Smooth muscle cell (in vitro differentiated cells): Measurements from ENCODE around the gene BCL2. TPM values are rescaled to one million over a fixed set of nuclear protein-coding genes. Genes with fewer than 3 reads are reported as not detected.

Source experiments
- DNase-seq: peaks from one replicate; lab custom pipeline; 2025; ENCODE audit not compliant: unreplicated experiment; lab: John Stamatoyannopoulos, UW
- H2AFZ ChIP-seq: fragments of 200-600 bp; sonication (generic); 2 replicates; pipeline ENCODE4 v1.6.0; 2016; ENCODE audit warnings: antibody characterized with exemption, low read depth, mild to moderate bottlenecking
- H3F3A ChIP-seq: fragments of 200-600 bp; sonication (generic); 2 replicates; pipeline ENCODE4 v1.6.0; 2017; ENCODE audit warnings: antibody characterized with exemption, low read depth
- H3K27ac ChIP-seq: fragments of 200-600 bp; sonication (generic); 2 replicates; pipeline ENCODE4 v1.5.1; 2016; ENCODE audit warnings: low read depth, mild to moderate bottlenecking
- H3K27me3 ChIP-seq: fragments of 200-600 bp; sonication (generic); 2 replicates; pipeline ENCODE4 v1.6.1; 2016; ENCODE audit warnings: low read depth, mild to moderate bottlenecking
- H3K36me3 ChIP-seq: fragments of 200-600 bp; sonication (generic); 2 replicates; pipeline ENCODE4 v1.5.1; 2016; ENCODE audit warnings: low read depth
- H3K4me1 ChIP-seq: fragments of 200-600 bp; sonication (generic); 2 replicates; pipeline ENCODE4 v1.5.1; 2016; ENCODE audit warnings: low read depth
- H3K4me2 ChIP-seq: fragments of 200-600 bp; sonication (generic); 2 replicates; pipeline ENCODE4 v1.6.0; 2016; ENCODE audit warnings: mild to moderate bottlenecking
- H3K4me3 ChIP-seq: fragments of 200-600 bp; sonication (generic); 2 replicates; pipeline ENCODE4 v1.5.1; 2016; ENCODE audit warnings: mild to moderate bottlenecking
- H3K79me2 ChIP-seq: fragments of 200-600 bp; sonication (generic); 2 replicates; pipeline ENCODE4 v1.6.0; 2016; ENCODE audit warnings: low read depth, mild to moderate bottlenecking
- H3K9ac ChIP-seq: fragments of 200-600 bp; sonication (generic); 2 replicates; pipeline ENCODE4 v1.6.0; 2016; ENCODE audit warnings: low read depth
- H3K9me3 ChIP-seq: fragments of 200-600 bp; sonication (generic); replicated peaks from 2 replicates; pipeline ENCODE4 v1.5.1; 2016; ENCODE audit warnings: low read depth
- H4K20me1 ChIP-seq: fragments of 200-600 bp; sonication (generic); 2 replicates; pipeline ENCODE4 v1.6.0; 2016; ENCODE audit warnings: low read depth
- CTCF ChIP-seq: fragments of 200-600 bp; sonication (generic); IDR thresholded peaks from 2 replicates; pipeline ENCODE4 v1.5.1; 2017; ENCODE audit warnings: borderline replicate concordance, mild to moderate bottlenecking, antibody characterized with exemption; ENCODE audit not compliant: insufficient read depth, poor library complexity, severe bottlenecking
- WGBS: methylation state at CpG from one replicate; pipeline ENCODE4 v1.1.7; 2016; ENCODE audit warnings: low lambda C conversion rate; 5-methylcytosine and 5-hydroxymethylcytosine counted together
- polyA plus RNA-seq: library from polyadenylated mRNA; unstranded; fragments of >200 nt; fragmentation: Nextera tagmentation; extraction: Ambion mirVana; gene quantifications from 2 replicates; pipeline ENCODE4 v1.2.1, GENCODE V29; 2016
- total RNA-seq: library from RNA; depleted of rRNA; stranded (reverse); fragments of >200 nt; gene quantifications from 2 replicates; pipeline ENCODE4 v1.2.3, GENCODE V29; 2014

The BCL2 gene
- total and polyA plus RNA-seq, 2 experiments from 2014 or later = 0.85 TPM; not detected in 1

- H3K4me2 ChIP-seq = no peak overlapping the region
- DNase-seq = no peak
- H3K36me3 ChIP-seq = no peaks in the 10 kb centered on the region
- no peak overlapping the region for H3K9ac ChIP-seq
- no peaks in the 10 kb centered on the region for H3K4me1 ChIP-seq
- no peak for TF ChIP-seq CTCF
- no peak overlapping the region for H3K4me3 ChIP-seq
- H2AFZ ChIP-seq = no peak overlapping the region
- no peaks in the 10 kb centered on the region for H3K79me2 ChIP-seq
- H3F3A ChIP-seq = no peaks in the 10 kb centered on the region
- H3K27ac ChIP-seq = no peak overlapping the region
- H4K20me1 ChIP-seq = no peaks in the 10 kb centered on the region
- no peaks in the 10 kb centered on the region for H3K9me3 ChIP-seq
- H3K27me3 ChIP-seq = no peaks in the 10 kb centered on the region
Observed at GRCh38 chr18:63218472-63218871, 101.1 kb downstream of the BCL2 start.

GRCh38 chr18:63216516-63217311 is 102.9 kb downstream of the BCL2 start:
- Histone ChIP-seq H3K4me3 (no peak overlapping the region), H2AFZ (no peak overlapping the region), H3K9me3 (no peaks in the 10 kb centered on the region), H3K4me2 (no peak overlapping the region), H3K27ac (no peak overlapping the region), H3K79me2 (no peaks in the 10 kb centered on the region), H4K20me1 (no peaks in the 10 kb centered on the region), H3K36me3 (no peaks in the 10 kb centered on the region), H3F3A (no peaks in the 10 kb centered on the region), H3K4me1 (no peaks in the 10 kb centered on the region), H3K27me3 (no peaks in the 10 kb centered on the region), H3K9ac (no peak overlapping the region)
- no peak for TF ChIP-seq CTCF
- 89% methylated on average over 9 of the region's 9 CpGs for WGBS
- no peak for DNase-seq

GRCh38 chr18:63213936-63214671 is 105.5 kb downstream of the BCL2 start:
- no peak for DNase-seq
- H3K9me3 ChIP-seq = no peaks in the 10 kb centered on the region
- H3F3A ChIP-seq = no peaks in the 10 kb centered on the region
- no peaks in the 10 kb centered on the region for H3K36me3 ChIP-seq
- no peak overlapping the region for H2AFZ ChIP-seq
- no peak for TF ChIP-seq CTCF
- H4K20me1 ChIP-seq = no peaks in the 10 kb centered on the region
- no peak overlapping the region for H3K4me3 ChIP-seq
- H3K27me3 ChIP-seq = no peaks in the 10 kb centered on the region
- H3K9ac ChIP-seq = no peak overlapping the region
- no peaks in the 10 kb centered on the region for H3K4me1 ChIP-seq
- H3K79me2 ChIP-seq = no peaks in the 10 kb centered on the region
- no peak overlapping the region for H3K27ac ChIP-seq
- 94% methylated on average over 8 of the region's 8 CpGs for WGBS
- no peak overlapping the region for H3K4me2 ChIP-seq
